Skin epidermis (tissue), 12 donors: ENCODE results near the gene CA4.
A peak's percentile ranks its signal among the peaks of the same experiment; 100 is the strongest.
"Not testable (repeated sequence)": the region's sequence is repeated elsewhere in the genome, so short reads cannot be mapped to it uniquely, and the experiment has no call there.

Experiments
- H3K27ac ChIP-seq, 21 experiments: fragments of 200-600 bp; sonication (generic) in 11 of 21; one replicate each; pipeline ENCODE4 v1.5.0; 2020; ENCODE audit warnings: mild to moderate bottlenecking in 3 of 21, inconsistent platforms in 2 of 21, moderate library complexity in 2 of 21
- H3K4me3 ChIP-seq, 7 experiments: fragments of 200-600 bp; sonication (generic) in 2 of 7; one replicate each; pipeline ENCODE4 v1.5.0; 2020; ENCODE audit warnings: inconsistent platforms in 2 of 7, mild to moderate bottlenecking in 2 of 7, moderate library complexity in 1 of 7

Gene CA4

DNA sequence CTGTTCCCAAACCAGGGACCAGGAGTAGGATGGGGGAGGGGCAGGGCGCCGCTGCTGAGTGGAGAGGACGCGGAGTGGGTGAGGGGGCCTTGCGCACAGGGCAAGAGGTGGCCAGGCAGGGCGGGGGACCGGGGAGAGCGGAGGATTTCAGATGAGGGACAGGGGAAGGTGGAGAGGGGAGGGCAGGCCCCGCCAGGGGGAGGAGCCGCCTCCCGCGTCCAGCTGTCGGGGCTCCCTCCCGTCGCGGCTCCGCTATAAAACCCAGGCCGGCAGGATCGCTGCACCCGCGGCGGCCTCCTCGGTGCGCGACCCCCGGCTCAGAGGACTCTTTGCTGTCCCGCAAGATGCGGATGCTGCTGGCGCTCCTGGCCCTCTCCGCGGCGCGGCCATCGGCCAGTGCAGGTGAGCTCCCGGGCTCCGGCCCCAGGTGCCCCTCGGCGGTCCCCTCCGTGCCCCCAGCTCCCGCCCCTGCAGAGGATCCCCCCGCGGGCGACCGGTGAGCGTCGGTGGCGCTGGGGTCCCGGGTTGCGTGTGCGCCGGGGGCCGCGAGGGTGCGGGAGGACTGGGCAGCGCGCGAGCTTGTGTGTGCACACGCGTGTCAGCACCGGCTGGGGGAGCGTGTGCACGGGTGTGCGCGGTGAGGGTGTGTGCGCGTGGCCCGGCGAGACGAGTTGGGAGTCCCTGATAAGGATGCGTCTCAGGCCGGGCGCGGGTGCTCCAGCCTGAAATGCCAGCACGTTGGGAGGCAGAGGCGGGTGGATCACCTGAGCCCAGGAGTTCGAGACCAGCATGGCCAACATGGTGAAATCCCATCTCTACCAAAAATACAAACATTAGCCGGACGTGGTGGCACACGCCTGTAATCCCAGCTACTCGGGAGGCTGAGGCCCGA is at the start of gene CA4:
CA4 (plus strand) TSS at position 283 of the 892 bp plus-strand sequence; CDS start at position 345, 62 bp downstream.
- Histone ChIP-seq H3K27ac (no peak within 1 kb of the TSS), H3K4me3 (peak within 1 kb of the TSS in 4 of 7 experiments; percentile 5 to 24 (median 15))

DNA sequence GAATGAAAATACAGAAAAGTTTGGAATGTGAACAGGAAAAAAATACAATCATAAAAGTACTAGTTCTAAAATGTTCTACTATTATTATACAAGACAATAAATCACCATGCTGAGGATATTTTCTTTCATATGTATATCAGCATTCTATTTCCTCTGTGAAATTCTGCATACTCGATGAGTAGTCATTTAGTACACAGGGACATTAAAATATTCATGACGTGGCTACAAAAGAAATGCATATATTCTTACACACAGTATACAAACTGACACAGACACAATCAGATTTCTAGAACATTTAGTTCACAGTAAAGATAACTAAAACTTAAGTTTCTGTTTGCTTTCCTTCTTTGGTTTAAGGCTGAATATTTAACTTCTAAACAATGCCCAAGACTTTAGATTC is 49.2 kb upstream of the CA4 start:
- H3K27ac ChIP-seq: not testable (repeated sequence)

DNA sequence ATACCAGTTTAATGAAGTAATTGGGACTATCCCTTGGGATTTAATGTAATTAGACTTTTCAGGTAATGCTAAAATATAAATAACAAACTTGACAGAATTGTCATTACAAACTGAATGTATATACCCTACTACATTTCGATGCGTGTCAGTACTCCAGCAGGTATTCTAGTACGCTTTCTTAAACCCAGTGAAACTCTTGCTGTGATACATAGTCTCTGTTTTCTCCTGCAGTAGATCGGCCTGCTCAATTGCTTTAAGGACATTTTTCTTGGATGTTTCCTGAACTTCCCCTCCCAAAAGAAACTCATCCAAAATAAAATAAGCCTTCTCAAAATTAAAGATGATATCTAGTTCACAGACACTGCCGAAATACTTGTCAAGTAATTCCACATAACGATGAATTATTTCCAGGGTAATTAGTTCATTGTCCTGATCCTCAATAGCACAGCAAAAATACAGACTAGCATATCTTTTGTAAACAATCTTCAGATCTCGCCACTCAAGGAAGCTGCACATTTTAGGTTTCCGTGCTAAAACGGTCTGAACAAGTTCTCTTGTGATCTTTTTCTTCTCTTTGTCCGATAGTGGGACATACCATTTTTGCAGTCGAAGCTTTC is 47.6 kb upstream of the CA4 start:
- peak overlapping the region in 4 of 7 experiments; percentile 11 to 28 (median 19) for H3K4me3 ChIP-seq
- peak overlapping the region in 8 of 21 experiments; percentile 28 to 60 (median 52) for H3K27ac ChIP-seq

More for the DNA sequence above, 49.2 kb upstream of the CA4 start:
- not testable (repeated sequence) for H3K4me3 ChIP-seq

DNA sequence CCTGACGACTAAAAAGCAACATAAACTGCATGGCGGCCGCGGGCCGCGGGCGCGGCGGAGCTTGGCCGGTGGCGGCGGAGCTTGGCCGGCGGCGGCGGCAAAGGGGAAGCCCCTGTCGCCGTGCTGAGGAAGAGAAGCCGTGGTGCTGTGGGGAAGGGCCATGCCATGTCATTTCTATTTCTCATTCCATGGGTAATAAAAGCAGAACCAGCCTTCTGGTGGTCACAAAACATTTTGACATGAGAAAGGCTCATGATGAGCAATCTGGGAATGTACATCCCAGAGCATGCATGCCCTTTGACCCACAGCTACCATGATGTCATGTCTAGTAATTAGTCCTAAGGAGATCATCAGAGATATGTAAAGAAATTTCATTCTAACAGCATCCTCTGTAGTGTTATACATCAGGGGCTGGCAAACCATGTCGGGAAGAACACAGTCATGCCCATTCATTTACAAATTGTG is 47.1 kb upstream of the CA4 start:
- peak overlapping the region in 4 of 7 experiments; percentile 11 to 28 (median 19) for H3K4me3 ChIP-seq
- H3K27ac ChIP-seq: peak overlapping the region in 8 of 21 experiments; percentile 28 to 60 (median 52)

DNA sequence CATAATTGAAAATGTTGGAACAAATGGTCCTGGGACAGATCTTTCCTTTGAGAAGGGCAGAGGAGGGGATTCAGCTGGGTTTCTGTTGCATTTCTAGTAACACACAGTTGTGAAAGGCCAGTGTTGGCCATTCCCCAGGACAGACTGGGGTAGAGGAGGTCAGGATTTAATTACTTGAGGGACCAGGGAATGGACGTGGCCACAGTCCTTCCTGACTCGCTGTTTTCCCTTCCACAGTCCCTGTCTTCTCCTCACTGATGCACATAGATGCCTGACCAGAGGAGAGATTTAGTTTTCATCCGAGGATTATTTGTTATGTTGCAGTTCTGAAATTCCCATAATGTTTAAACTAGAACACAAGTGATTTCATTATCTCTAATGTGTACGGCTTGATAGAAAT is 45.8 kb upstream of the CA4 start:
- no peak overlapping the region for H3K27ac ChIP-seq
- H3K4me3 ChIP-seq: no peak overlapping the region

DNA sequence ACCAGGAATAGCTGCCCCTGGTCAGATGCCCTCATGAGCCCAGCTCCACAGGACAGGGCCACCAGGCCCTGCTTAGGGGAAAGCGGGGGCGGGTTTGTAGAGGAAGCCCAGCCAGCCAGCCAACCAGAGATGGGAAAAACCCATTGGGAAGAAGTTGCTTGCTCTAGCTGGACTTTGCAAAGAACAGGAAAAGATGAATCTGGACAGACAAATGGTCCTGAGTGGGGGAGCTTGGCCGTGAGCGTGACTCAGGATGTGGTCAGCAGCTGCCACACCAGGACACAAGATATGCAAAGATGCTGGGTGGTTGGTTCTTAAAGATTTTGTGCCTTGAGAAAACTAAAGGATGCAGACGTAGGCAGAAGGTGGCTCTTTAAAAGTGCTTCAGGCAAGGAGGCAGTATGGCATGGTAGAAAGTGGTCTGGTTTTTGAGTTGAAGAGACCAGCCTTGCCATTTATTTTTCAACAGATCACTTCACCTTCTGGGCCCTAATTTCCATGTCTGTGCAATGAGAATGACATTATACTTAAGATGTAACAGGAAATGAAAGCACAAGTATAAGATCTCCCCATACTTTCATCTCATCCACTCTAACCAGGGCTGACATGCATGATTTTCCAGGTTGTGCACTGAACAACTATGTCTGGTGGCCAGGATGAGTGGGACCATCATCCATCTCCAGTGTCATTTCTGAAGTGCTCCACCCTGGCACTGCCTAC is 43.3 kb upstream of the CA4 start:
- Histone ChIP-seq H3K27ac (no peak overlapping the region), H3K4me3 (no peak overlapping the region)

DNA sequence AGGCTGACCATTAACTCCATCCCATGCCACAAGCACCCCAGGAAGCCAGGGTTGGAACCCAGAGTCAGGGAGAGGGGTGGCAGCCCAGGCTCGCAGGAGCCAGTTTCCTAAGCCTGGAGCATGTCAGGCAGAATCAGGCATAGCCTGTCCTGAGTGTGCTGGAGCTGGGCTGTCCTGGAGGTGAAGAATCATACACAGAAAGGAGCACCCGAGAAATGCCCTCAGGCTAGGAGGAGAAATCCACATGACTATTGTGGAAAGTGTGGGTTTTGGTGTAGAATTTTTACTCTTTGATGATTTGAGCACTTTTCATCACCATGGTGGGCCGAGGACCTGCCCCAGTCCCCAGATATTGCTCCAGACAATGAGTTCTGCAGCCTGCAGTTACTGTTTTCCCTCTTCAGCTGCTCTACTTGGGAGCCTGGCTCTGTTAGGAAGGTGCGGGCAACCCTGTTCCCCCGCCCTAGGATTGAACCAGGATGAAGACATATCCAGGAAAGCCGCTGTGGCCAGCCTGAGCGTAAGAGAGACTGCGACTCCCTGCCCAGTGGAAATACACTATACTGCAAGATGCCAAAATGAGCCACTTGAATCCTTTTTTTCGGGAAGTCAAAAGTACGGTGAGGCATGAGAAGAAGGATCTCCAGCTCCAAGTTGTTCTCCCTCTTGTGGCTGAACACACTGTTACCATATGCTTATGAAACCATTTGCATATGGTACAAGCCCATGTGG is 42.1 kb upstream of the CA4 start:
- Histone ChIP-seq H3K27ac (no peak overlapping the region), H3K4me3 (no peak overlapping the region)

DNA sequence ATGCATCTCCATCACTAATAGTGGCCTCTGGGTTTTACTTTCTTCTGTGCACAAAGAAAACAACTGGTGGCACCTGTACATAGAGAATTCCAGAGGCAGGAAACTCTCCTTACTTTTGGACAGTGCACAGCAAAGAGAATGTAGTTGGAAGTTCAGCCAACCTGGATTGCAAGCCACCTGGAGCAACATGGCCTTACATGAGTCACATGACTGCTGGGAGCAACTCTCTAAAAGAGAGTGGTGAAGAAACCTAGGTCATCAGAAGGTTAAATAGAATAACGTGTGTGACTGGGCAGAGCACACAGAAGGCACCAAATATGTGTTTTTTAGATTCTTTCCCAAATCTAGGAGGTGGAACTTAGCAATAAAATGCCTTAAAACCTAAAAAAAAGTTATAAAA is 41.5 kb upstream of the CA4 start:
- not testable (repeated sequence) for H3K4me3 ChIP-seq

DNA sequence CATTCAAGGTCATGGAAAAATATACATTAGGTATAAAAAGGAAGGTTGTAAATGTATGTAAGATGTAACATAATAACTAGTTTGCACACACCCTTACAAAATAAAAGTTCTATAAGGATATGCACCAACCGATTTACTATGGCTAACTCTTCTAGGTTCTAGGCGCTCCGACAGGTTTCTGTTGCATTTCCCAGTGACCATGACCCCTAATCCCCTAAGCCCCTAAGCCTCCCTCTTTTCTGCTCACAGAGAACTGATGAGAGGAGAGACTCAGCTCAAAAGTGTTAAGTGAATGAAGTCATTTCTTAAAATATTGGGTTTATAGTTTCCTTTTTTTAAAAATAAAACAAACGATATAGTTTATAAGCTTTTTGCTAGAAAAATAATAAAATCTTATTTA is 41.1 kb upstream of the CA4 start:
- Histone ChIP-seq H3K27ac (no peak overlapping the region), H3K4me3 (no peak overlapping the region)

More for the DNA sequence above, 41.5 kb upstream of the CA4 start:
- not testable (repeated sequence) for H3K27ac ChIP-seq

DNA sequence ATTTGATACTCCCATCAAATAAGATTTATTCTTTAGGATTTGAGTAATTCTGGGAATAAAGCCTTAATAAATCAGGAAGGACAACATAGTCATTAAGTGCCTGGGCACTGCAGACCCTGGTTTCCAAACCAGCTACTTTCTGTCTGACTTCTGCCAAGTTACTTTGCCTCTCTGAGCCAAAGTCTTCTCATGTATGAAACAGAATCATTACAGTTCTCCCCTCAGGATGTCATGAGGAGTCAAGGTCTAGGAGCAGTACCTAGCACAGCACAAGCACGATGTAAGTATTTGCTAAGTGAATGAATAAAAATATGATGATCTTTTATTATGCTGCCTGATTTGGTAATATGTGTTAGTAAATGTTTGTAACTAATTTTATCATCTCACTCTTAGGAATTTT is 40.6 kb upstream of the CA4 start:
- no peak overlapping the region for H3K4me3 ChIP-seq
- no peak overlapping the region for H3K27ac ChIP-seq

DNA sequence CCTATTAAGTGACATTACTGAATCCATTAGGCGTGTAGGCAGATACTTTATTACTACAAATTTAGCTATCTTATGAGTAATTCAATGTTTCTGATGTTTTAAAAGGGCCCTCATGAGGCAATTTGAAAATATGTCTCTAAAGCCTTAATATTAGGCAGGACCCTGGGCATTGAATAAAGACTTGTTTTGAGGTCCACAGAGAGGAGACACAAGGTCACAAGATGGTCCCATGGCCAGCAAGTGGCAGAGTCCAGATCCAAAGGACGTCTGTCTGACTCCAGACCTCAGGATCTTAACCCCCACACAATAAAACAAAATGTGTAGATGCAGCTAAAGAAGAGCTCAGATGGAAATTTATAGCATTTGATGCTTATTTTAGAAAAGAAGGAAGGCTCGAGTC is 39.2 kb upstream of the CA4 start:
- H3K4me3 ChIP-seq: no peak overlapping the region
- no peak overlapping the region for H3K27ac ChIP-seq

DNA sequence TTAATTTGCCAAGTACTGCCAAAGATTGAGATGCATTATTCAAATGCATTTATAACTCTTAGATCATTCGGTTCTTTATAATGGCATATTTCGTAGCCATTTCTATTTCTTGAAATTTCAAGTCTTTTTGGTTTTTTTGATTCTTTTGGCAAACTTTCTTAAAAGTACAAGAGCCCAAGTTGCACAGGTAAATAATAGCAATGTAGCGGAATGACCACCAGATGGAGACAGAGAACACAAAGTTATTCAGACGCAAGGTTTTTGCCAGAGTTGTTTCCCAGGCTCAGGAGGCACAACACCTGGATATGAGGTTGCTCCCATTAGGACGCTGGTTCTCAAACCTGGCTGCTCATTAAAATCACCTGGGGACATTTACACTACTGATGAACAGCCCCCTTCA is 38.1 kb upstream of the CA4 start:
- H3K4me3 ChIP-seq, H3K27ac ChIP-seq: not testable (repeated sequence)

DNA sequence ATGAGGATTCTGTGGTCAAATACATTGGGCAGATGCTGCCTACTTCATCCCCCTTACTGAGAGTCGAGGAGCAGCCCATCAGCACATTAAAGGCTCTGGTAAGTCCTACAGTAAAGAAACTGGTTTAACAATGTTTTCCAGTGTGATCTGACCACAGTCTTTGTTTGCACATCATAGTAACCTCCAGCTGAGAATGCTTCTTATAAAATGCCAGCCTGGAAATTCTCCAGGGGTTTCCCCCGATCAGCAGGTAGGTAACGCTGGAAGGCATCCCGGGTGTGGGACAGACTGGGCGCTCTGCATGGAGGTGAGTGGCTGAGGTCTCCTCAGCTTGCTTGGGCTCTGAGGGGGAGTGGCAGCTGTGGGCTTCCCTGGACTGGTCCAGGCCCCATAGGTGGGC is 34.4 kb upstream of the CA4 start:
- not testable (repeated sequence) for H3K27ac ChIP-seq, H3K4me3 ChIP-seq

DNA sequence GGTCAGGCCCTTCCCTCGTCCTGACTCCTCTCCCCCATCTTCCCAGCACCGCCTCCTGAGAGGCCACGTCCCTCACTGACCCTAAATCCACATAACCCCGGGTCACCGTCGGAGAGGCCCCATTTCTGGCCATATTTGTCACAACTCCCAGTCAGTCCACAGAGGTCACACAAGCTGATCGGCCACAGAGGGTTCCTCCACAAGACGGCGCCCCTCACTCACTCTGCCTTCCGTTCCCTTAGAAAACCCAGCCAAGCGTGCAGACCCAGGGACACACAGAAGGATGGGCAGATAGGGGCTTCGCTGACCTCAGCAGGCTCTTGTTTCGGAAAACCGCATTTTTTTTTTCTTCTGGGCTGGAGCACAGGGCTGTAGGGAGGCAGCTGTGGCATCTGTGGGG is 33.6 kb upstream of the CA4 start:
- not testable (repeated sequence) for H3K27ac ChIP-seq, H3K4me3 ChIP-seq

DNA sequence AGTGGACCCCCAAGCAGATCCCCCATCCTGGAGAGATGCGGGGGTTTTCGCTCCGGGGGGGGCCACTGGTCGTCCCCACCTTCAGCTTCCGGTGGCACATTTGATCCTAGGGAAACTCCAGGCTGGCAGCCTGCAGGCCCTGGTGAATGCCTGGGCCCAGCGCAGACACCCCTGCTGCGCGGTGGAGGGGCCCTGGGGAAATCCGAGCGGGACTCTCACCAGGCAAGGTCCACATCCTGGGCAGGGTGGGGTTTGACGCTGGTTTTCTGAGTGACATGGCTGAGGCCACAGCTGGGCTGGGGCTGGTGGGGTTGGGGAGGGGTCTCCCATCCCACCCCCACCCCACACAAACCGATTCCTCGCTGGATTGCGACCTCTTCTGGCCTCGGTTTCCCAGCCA is 30.6 kb upstream of the CA4 start:
- H3K27ac ChIP-seq: not testable (repeated sequence)
- peak overlapping the region in 1 of 7 experiments; percentile 28 for H3K4me3 ChIP-seq

DNA sequence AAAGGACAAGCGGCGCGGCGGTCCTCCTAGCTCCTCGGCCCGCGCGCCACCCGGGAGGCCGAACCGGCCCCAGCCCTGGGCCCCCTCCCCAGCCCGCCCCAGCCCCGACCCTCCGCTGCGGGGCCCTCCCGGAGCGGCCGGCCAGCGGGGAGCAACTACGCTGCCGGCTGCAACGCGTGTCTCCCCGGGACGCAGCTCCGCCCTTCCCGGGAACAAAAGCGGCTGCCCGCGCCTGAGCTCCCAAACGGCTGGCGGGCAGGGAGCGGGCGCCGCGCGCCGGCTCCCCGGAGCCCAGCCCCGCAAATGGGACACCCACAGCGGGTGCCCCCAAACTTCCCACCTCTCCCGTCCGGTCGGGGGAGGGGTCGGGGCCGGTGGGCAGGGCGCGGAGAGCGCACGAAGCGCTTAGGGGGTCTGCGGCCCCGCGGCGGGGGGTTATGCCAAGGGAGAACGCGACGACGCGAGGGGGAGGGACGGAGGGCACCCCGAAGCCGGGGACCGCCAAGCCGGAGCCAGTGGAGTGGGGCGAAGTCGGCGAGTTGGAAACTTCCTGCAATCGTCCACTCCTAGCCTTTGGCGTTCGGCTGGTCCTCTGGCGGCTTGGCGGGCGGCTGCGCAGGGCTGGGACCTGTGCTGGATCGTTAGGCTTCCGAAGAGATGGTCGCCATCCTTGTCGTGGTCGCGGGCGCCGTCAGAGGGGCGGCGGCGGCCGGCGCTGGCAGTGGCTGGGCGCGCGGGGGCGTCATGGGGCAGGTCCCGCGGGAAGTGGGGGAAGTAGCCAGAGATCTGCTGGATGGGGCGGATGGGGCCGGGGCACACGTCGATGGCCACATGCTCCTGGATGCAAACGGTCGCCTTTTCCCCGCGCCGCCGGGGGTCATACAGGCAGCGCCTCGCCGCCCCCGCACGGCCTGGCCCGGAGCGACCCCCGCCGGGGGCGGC is 29.7 kb upstream of the CA4 start:
- peak overlapping the region in 1 of 7 experiments; percentile 28 for H3K4me3 ChIP-seq
- H3K27ac ChIP-seq: not testable (repeated sequence)

DNA sequence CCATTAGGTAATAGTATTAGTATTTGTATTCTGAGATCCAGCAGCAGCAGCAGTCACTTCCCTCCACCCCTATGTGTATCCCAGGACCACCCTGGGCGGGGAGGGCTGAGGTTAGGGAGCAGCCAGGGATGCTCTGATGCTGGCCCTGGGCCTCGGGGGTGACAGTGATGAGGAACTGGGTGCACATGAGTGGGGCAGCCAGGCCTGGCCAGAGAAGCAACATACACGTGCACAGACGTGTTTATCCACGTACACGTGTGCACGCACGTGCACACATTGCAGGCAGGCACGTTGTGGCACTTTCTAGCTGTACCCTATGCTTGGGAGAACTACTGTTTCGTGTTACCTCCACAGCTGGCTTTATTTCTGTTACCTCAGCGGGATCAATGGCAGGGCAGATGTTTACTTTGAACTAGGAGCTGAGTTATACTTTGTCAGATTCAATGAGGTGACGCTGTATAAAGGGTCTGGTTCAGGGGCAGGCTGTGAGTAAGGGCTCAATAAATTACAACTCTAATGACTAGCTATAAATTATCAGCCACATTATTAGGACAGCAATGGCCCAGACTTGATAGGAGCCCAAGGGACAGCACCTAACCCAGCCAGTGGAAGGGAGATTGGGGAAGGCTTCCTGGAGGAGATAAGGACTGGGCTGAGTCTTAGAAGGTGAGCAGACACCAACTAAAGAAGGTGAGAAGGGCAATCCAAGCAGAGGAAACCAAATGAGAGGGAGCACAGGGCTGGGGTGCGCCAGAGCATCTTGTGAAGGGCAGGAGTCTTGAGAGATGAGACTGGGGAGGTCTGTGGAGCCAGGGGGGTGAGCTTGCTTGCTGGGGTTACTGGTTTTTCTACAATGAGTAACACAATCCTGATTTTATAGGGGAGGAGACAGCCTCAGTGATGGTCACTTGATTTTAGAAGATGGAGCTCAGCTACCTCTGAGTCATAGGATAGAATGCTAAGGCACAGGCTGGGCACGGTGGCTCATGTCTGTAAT is 22.4 kb upstream of the CA4 start:
- no peak overlapping the region for H3K4me3 ChIP-seq
- no peak overlapping the region for H3K27ac ChIP-seq
